PC-3 (cell line): ENCODE measurements around the gene VPS50. TPM values are rescaled to one million over a fixed set of nuclear protein-coding genes. Genes with fewer than 3 reads are reported as not detected.

Experiments
- ATAC-seq: fragments of 200-7000 bp; cut with Tn5 transposase; 2 replicates; pipeline ENCODE4 v1.9.1; 2020; ENCODE audit warnings: mild to moderate bottlenecking, moderate library complexity
- BruUV-seq: library from RNA; stranded (reverse); fragments of 400-500 nt; replicated peaks from 2 replicates; lab custom pipeline; 2021; lab: Mats Ljungman, UMichigan
- CTCF ChIA-PET: fragments of 300-600 bp; sonication (Branson Sonifier 250); formaldehyde crosslinking; loops from one replicate; lab custom pipeline; 2022; ENCODE audit warnings: antibody characterized with exemption; lab: Charles Lee
- POLR2A ChIA-PET: fragments of 300-600 bp; sonication (Branson Sonifier 250); formaldehyde crosslinking; loops from one replicate; lab custom pipeline; 2022; ENCODE audit warnings: antibody characterized with exemption; ENCODE audit not compliant: unreplicated experiment; lab: Charles Lee
- DNase-seq: peaks from one replicate; pipeline ENCODE4 v3.0.0-alpha.2; 2015
- H2AFZ ChIP-seq: fragments of 300-600 bp; sonication (generic); 2 replicates; pipeline ENCODE4 v1.6.0; 2016; ENCODE audit warnings: antibody characterized with exemption, low read length
- H3F3A ChIP-seq: fragments of 300-600 bp; sonication (generic); one replicate; pipeline ENCODE4 v1.6.0; 2017; ENCODE audit warnings: antibody characterized with exemption, low read length, control low read depth, mild to moderate bottlenecking; ENCODE audit not compliant: unreplicated experiment
- H3K27ac ChIP-seq: fragments of 300-600 bp; sonication (generic); 2 replicates; pipeline ENCODE4 v1.5.1; 2016; ENCODE audit warnings: mild to moderate bottlenecking, low read length
- H3K27me3 ChIP-seq: fragments of 300-600 bp; sonication (generic); 2 replicates; pipeline ENCODE4 v1.6.1; 2016; ENCODE audit warnings: low read length, mixed read lengths
- H3K36me3 ChIP-seq: fragments of 300-600 bp; sonication (generic); 2 replicates; pipeline ENCODE4 v1.6.1; 2016; ENCODE audit warnings: low read depth, mixed run types, low read length, mixed read lengths
- H3K4me1 ChIP-seq: fragments of 300-600 bp; sonication (generic); 2 replicates; pipeline ENCODE4 v1.5.1; 2016; ENCODE audit warnings: low read length; ENCODE audit not compliant: insufficient read depth
- H3K4me2 ChIP-seq: fragments of 300-600 bp; sonication (generic); 2 replicates; pipeline ENCODE4 v1.6.0; 2016; ENCODE audit warnings: low read length
- H3K4me3 ChIP-seq: fragments of 300-600 bp; sonication (generic); 2 replicates; pipeline ENCODE4 v1.5.1; 2016; ENCODE audit warnings: mild to moderate bottlenecking, low read length, mixed read lengths
- H3K79me2 ChIP-seq: fragments of 300-600 bp; sonication (generic); 2 replicates; pipeline ENCODE4 v1.6.1; 2017; ENCODE audit warnings: low read length, mixed read lengths
- H3K9ac ChIP-seq: fragments of 300-600 bp; sonication (generic); 2 replicates; pipeline ENCODE4 v1.6.0; 2016; ENCODE audit warnings: mild to moderate bottlenecking, low read length
- H3K9me2 ChIP-seq: fragments of 300-600 bp; sonication (generic); replicated peaks from 2 replicates; pipeline ENCODE4 v1.6.1; 2016; ENCODE audit warnings: mixed run types, low read length, mixed read lengths
- H3K9me3 ChIP-seq: fragments of 300-600 bp; sonication (generic); 2 replicates; pipeline ENCODE4 v1.6.1; 2016; ENCODE audit warnings: low read length, mixed read lengths
- H4K20me1 ChIP-seq: fragments of 300-600 bp; sonication (generic); 2 replicates; pipeline ENCODE4 v1.6.1; 2016; ENCODE audit warnings: low read length, mixed read lengths
- EZH2 ChIP-seq: fragments of 300-600 bp; sonication (generic); IDR thresholded peaks from one replicate; pipeline ENCODE4 v1.6.1; 2017; ENCODE audit warnings: antibody characterized with exemption, mild to moderate bottlenecking, low read length; ENCODE audit not compliant: unreplicated experiment
- EZH2phosphoT487 ChIP-seq: fragments of 300-600 bp; sonication (generic); IDR thresholded peaks from 2 replicates; pipeline ENCODE4 v1.6.1; 2018; ENCODE audit warnings: mild to moderate bottlenecking, antibody characterized with exemption, low read length, borderline replicate concordance
- intact Hi-C: fragments of 100-400 bp; cut with micrococcal nuclease; formaldehyde crosslinking; loops from 2 replicates; pipeline ENCODE4 v1.9.0; 2023
- total RNA-seq: library from RNA; depleted of rRNA; stranded (reverse); fragments of >200 nt; gene quantifications from 2 replicates; pipeline ENCODE4 v1.2.3, GENCODE V29; 2014
- TF ChIP-seq, protein P1 (sequence below): fragments of 300-600 bp; sonication (generic); conservative IDR thresholded peaks from 2 replicates; pipeline ENCODE4 v1.5.1; 2017; ENCODE audit warnings: antibody characterized with exemption, low read depth, mild to moderate bottlenecking, low read length

VPS50 gene
- total RNA-seq, 1 experiment from 2014 or later, result 16.7 TPM

DNA sequence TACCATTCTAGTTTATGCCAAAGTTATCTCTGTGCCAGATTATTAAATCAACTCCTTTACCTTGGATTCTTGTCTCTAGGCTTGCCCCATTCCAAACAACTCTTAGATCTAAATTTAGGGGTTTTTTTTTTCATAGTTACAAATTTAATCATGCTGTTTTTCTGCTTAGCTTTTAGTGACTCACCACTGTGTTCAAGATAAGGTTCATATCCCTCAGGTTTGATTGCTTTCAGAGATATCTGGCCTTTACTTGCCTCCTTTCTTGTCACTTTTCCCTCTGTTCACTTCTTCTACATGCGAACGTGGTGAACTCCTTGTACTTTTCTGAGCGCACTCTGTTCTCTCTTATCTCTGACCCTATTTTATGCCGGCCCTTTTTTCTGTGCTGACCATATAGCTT is 78.2 kb downstream of the VPS50 start:
- H3K79me2 ChIP-seq, result no peaks in the 10 kb centered on the region
- no peaks in the 10 kb centered on the region for H3K36me3 ChIP-seq
- no peaks in the 10 kb centered on the region for H3K27me3 ChIP-seq
- no peak overlapping the region for H3K4me2 ChIP-seq
- H3K9me3 ChIP-seq, result no peaks in the 10 kb centered on the region
- no peak overlapping the region for H3K9ac ChIP-seq
- no peaks in the 10 kb centered on the region for H4K20me1 ChIP-seq
- CTCF ChIA-PET, result no interaction called here
- BruUV-seq, result no TSS peak
- POLR2A ChIA-PET, result no interaction called here
- H3K4me3 ChIP-seq, result no peak overlapping the region
- intact Hi-C loops, result no loop called here
- no peak for TF ChIP-seq EZH2phosphoT487
- TF ChIP-seq EZH2, result no peak
- TF ChIP-seq, protein P1, sequence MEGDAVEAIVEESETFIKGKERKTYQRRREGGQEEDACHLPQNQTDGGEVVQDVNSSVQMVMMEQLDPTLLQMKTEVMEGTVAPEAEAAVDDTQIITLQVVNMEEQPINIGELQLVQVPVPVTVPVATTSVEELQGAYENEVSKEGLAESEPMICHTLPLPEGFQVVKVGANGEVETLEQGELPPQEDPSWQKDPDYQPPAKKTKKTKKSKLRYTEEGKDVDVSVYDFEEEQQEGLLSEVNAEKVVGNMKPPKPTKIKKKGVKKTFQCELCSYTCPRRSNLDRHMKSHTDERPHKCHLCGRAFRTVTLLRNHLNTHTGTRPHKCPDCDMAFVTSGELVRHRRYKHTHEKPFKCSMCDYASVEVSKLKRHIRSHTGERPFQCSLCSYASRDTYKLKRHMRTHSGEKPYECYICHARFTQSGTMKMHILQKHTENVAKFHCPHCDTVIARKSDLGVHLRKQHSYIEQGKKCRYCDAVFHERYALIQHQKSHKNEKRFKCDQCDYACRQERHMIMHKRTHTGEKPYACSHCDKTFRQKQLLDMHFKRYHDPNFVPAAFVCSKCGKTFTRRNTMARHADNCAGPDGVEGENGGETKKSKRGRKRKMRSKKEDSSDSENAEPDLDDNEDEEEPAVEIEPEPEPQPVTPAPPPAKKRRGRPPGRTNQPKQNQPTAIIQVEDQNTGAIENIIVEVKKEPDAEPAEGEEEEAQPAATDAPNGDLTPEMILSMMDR, result no peak
- peaks cover 27% of the 10 kb centered on the region for H3K4me1 ChIP-seq
- ATAC-seq (no peak), DNase-seq (peak; percentile 4)
- peaks cover 5% of the 10 kb centered on the region for H3F3A ChIP-seq
- H3K27ac ChIP-seq, result no peak overlapping the region
- no peaks in the 10 kb centered on the region for H3K9me2 ChIP-seq
- H2AFZ ChIP-seq, result no peak overlapping the region

DNA sequence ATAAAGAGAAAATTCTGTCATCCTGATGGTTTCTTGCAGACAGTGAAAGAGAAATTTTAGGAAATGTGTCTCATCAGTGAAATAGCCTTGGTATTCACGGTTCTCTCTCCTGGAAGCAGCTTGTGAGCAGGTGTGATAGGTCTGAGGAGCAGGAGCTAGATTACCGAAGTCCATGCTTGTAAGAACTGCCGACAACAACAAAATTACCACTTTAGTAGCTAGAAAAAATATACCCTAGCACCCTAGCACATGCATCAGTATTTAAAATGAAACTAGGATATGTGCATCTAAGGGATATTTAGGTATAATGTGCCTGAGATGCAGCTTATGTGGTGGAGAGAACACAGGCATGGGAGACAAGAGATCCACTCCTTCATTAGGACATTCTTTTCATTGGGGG is 82.3 kb downstream of the VPS50 start:
- ChIA-PET CTCF (no interaction called here), POLR2A (no interaction called here)
- no TSS peak for BruUV-seq
- no peaks in the 10 kb centered on the region for H3F3A ChIP-seq
- no peaks in the 10 kb centered on the region for H3K36me3 ChIP-seq
- H3K4me3 ChIP-seq, result no peak overlapping the region
- no peak overlapping the region for H3K4me2 ChIP-seq
- H2AFZ ChIP-seq, result no peak overlapping the region
- DNase-seq, result no peak
- no peak for ATAC-seq
- no peaks in the 10 kb centered on the region for H4K20me1 ChIP-seq
- intact Hi-C loops, result no loop called here
- no peaks in the 10 kb centered on the region for H3K9me2 ChIP-seq
- no peak overlapping the region for H3K9ac ChIP-seq
- no peaks in the 10 kb centered on the region for H3K79me2 ChIP-seq
- peaks cover 6% of the 10 kb centered on the region; the same call in 1 of the 2 replicates for H3K4me1 ChIP-seq
- H3K27me3 ChIP-seq, result no peaks in the 10 kb centered on the region
- no peak overlapping the region for H3K27ac ChIP-seq
- H3K9me3 ChIP-seq, result no peaks in the 10 kb centered on the region
- TF ChIP-seq, protein P1, result no peak
- TF ChIP-seq EZH2phosphoT487, result no peak
- TF ChIP-seq EZH2, result no peak

GRCh38 chr7:93315896-93316295 is 83.7 kb downstream of the VPS50 start:
- no peaks in the 10 kb centered on the region for H3F3A ChIP-seq
- H3K36me3 ChIP-seq, result no peaks in the 10 kb centered on the region
- DNase-seq (peak; percentile 5), ATAC-seq (peak; percentile 65)
- intact Hi-C loops, result no loop called here
- no peaks in the 10 kb centered on the region for H3K9me3 ChIP-seq
- ChIA-PET CTCF (no interaction called here), POLR2A (no interaction called here)
- H3K27me3 ChIP-seq, result no peaks in the 10 kb centered on the region
- H3K79me2 ChIP-seq, result no peaks in the 10 kb centered on the region
- no peak overlapping the region for H2AFZ ChIP-seq
- no peak overlapping the region for H3K9ac ChIP-seq
- no peaks in the 10 kb centered on the region for H3K4me1 ChIP-seq
- no TSS peak for BruUV-seq
- H3K4me3 ChIP-seq, result no peak overlapping the region
- no peaks in the 10 kb centered on the region for H4K20me1 ChIP-seq
- no peak overlapping the region for H3K27ac ChIP-seq
- no peak for TF ChIP-seq EZH2
- TF ChIP-seq, protein P1, result no peak
- TF ChIP-seq EZH2phosphoT487, result no peak
- no peak overlapping the region for H3K4me2 ChIP-seq
- no peaks in the 10 kb centered on the region for H3K9me2 ChIP-seq
